Bone marrow (tissue), 2 donors: ENCODE data around the gene BRD7.

Experiments
- DNase-seq, 2 donors: peaks; one replicate each; lab custom pipeline; 2025; lab: John Stamatoyannopoulos, UW

Gene BRD7

GRCh38 chr16:50389900-50390299 lies 21.1 kb upstream of the BRD7 start:
- DNase-seq, result no peak

DNA sequence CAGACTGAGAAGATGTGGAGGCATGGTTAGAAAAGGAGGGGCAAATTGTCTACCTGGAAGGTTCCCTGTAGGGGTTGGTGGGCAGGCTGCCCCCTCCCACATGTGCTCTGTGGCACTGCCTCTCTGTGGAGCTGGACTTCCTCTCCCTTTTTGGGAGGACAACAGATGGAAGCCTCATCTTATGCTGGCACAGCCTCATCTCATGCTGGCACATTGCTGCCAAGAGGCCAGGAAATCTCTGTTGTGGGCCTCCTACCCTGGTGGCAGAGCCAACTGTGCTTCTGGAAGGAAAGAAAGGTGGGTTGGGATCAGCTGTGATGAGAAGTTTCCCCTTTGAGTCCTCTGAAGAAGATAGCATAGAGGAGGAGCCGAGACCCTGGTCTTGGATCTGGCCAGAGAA lies 19.7 kb upstream of the BRD7 start:
- DNase-seq, result no peak

DNA sequence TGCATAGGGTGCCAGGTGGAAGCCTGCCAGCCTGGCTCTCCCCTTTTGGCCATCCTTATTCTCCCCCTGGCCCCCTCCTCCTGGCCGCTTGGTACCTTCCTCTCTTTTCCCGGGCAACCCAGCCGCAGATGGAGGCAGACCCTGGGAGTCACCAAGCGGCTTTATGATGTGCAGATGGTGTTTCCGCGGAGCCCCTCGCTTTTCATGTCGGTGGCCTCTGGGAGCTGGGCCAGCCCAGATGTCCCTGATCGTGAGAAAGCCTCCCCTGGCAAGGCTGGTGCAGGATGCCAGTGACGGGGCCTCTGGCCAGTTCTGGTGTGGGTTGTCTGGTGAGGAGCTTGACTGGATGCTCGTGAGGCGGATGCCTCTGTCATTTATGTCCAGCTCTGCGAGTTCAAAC lies 18.0 kb upstream of the BRD7 start:
- DNase-seq, result no peak

DNA sequence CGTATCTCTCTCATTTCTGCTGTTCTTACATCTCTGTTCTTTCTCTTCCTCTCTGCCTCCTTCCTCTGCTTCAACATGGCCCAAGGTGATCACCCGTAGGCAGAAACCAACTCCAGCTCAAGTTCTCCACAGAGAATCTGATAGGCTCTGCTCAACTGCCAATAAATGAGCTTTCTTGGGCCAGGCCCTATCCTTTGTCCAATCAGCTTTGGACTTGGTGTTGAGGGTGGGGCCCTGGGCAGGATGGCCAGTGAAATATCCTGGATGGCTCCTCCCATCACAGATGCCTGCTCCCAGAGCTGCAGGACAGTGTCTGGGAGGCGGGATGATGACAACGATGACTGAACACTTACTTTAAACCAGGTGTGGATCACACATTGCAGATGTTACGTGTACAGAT lies 17.4 kb upstream of the BRD7 start:
- DNase-seq, result no peak

DNA sequence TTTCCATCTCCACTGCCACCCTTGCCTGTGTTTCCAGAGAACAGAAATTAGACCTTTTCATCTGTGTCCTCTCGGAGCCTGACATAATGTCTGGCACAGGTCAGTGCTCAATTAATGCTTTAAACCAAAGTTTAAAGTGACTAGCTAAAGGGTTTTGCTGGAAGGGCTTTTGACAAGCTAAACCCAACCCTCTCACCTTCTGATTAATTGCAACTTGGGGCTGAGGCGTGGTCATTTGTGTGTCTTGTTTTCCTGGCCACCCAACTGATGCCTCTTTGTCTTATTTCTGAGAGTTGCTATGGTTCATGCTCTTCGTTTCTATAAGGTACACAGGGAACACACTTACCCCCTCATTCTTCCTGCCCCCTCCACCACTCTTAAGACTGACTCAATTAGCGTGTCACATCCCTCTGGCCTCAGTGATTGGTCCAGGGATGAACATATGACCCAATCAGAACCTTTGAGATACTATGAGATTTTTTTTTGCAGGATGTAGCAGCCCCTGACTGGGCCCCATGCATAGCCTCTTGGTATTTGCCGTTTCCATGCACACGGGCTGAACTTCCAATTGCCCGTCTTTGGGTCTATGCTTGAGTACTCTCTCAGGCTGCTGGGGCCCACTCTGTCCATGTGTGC lies 15.8 kb upstream of the BRD7 start:
- no peak for DNase-seq

DNA sequence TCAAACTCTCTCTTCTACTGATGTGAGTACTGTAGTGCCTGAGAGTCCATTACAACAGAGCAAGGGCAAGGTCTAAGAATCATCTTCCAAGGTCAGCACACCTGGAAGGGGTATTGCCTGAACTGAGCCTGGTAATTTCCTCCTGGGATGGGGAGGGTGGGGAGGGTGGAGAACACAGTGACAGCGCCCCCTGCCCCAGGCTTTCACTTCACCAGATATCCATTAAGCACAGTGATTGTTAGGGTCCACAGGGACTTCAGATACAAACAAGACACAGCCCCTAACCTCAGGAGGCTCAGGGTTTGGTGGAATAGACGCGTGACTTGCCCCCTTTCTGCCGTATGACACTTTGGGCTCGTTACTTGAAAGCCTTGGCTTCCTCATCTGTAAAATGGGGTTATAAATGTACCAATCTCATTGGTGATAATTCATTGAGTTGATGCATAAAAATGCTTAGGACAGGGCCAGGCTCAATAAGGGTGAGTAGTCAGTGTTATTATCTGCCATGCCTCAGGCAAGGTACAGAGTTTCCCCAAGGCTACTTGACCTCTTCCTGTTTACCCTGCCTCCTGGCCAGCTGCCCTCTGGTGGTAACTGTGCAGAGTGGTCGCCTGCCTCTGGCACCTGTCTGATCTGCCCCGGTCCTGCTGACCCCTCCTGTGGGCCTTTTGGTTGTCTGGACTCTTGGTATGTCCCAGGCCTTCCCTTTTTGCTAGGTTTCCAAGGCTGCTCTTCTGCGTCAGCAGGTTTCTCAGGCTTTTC lies 13.1 kb upstream of the BRD7 start:
- no peak for DNase-seq

GRCh38 chr16:50378417-50378816 lies 9.6 kb upstream of the BRD7 start:
- DNase-seq, result no peak

DNA sequence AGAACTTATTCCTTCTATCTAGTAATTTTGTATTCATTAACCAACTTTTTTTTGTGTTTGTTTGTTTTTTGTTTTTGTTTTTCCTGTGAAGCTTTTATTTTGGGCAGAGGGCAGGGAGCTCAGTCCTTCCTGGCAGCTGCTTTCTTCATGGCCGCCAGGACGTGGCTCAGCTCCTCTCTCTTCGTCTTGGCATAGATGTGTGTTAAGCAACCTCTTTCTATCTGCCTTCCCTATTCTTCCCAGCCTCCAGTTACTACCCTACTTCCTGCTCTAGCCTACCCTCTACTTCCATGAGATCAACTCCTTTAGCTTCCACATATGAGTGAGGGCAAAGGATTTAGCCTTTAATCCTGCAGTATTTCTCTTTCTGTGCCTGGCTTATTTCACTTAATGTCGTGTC lies 8.2 kb upstream of the BRD7 start:
- DNase-seq, result no peak

GRCh38 chr16:50373780-50374179 lies 5.0 kb upstream of the BRD7 start:
- no peak for DNase-seq

GRCh38 chr16:50373345-50373701 lies 4.5 kb upstream of the BRD7 start:
- no peak for DNase-seq

- DNase-seq, result no peak
These were observed 4.0 kb upstream of the BRD7 start for GRCh38 chr16:50372611-50373344.

DNA sequence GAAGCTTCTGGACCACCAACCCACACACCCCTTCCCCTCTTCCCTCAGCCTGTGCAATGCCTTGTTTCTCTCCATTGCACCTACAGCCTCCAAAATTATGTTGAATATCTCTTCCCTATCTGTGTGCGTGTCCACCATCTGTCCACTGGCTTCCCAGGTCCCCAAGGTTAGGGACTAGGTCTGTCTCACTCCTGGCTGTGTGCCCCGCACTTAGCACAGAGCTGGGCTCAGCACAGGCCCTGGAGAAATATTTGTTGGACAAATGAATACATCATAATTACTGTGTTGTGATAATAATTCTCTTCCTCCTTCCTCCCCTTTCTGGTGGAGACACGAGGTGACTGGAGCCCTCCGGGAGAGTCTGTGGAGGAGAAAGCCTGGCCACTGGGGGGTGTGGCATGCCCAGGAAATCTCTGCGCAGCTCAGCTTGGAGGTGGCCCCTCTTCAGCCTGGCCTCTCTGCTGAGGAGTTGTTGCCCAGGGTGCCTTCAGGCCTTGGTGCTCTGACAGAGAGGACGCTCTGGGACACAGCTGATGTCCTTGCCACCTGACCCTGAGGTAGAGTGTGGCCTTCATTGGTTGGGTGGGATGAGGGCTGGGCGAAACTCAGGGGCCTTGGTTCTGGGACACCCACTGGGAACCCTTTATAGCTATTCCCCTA lies 3.3 kb upstream of the BRD7 start:
- DNase-seq, result no peak

DNA sequence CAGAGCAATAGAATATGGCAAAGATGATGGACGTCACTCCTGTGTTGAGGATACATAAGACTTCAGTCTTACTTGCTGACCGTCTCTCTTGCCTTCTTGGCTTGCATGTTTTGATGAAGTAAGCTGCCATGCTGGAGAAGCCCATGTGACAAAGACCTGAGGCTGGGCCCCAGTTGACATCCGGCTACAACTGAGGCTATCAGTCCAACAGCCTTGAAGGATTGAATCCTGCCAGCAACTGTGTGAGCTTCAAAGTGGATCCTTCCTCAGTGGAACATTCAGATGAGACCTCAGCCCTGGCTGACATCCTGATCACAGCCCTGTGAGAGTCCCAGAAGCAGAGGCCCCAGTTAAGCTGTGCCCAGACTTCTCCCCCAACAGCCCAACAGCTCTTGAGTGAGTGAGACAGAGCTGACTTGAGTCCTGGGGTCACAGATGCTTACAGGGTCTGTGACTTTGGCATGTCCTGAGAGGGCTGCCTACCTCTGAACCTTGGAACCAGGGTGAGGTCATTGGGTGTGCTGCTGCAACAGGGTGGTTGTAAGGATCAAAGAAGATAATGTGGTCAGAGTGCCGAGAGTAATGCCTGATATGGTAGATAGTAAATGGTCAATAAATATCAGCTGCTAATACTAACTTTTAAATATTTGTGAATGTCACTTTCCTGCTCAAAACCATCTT lies 2.4 kb upstream of the BRD7 start:
- DNase-seq, result no peak

- peak in 1 of 2 donors; percentile 36 for DNase-seq
These were observed 481 bp upstream of the BRD7 start for GRCh38 chr16:50369133-50369804.

DNA sequence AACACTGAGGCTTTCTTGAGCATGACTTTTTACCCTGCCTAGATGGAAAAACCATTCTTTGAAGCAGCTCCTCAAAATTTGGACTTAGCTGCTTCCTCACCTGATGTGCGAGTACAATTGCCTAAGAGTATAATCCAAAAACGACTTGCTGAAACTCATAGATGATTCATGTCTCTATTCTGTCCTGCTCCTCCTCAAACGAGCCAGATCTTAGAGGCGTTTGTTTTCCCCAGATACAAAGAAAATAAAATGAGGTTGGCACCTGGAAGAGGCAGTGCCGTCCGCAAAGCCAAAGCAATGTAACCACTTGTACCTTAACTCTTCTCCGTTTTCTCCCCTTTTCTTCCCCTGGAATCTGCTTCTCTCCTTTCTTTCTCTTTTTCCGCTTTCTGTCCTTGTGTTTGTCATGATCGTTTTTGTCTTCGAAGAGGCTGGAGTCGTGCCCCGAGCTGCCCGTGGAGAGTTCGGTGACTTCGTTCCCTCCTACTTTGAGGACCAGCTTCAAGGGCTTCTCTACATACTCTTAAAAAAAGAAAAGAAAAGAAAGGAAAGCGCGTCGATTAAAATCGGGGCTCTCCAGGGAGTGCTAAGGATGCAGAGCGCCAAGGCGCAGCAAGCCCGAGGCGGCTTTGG lies 895 bp downstream of the BRD7 start:
- DNase-seq, result no peak

DNA sequence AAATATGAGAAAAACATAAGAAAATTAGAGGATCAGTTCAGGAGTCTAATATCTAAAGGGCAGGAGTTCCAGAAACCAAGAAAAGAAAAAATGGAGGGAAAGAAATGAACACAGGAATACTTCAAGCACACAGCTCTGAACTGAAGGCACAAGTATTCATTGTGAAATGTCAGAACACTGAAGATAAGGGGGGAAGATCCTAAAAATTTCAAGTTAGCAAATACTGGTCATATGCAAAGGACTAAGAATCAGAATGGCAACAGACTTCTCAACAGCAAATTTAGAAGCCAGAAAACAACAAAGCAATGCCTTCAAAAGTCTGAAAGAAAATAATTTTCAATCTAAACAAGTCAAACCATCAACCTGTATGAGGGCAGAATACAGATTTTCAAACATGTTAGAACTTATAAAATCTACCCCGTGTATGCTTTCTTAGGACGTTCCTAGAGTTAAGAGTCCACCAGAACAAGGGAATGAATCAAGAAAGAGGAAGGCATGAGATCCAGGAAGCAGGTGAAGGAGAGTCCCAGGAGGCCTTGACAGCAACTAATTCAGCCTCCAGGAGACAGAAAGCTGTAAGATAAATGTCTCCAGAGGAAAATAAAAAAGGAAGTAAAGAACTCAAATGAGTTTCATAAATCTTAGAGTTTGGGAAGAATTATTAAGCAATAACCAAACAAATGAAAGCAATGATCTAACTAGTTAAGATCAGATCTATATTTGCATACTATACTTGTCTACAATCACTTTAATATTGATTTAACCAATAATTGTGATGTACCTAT lies 2.8 kb downstream of the BRD7 start:
- DNase-seq, result peak in 1 of 2 donors; percentile 16

- DNase-seq, result no peak
These were observed 5.1 kb downstream of the BRD7 start for GRCh38 chr16:50363656-50364055.

- no peak for DNase-seq
These were observed 8.0 kb downstream of the BRD7 start for GRCh38 chr16:50360779-50361178.

DNA sequence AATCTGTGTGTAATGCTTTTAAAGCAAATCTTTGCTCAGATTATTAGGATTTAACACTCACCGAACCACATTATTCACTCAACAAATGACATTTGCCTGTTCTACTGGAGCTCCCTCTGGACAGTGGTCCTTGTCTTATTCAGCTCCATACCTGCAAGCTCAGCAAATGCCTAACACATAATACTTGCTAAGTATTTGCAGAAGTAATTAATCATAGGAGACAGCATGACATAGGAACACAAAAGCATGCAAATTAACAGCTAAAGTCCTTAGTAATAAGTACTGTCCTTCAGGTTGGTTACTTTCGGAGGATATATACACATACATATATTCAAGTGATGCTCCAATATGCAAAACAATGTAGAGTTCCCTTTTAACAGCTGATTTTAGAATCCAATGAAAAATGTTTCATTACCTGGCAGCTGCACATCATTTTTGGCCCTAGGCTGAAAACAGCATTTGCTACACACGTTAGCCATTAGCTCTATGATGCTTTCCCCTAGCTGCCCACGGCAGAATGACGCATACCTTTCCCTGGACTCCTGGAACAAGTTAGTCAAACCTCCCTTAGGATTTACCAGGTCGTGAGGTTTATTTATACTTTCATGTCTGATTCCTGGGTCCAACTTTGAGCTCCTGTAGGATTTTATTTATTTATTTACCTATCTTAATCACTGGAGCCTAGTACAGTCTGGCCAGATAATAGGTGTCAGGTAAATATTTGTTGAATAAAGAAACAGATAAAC lies 8.6 kb downstream of the BRD7 start:
- no peak for DNase-seq

GRCh38 chr16:50359626-50360025 lies 9.2 kb downstream of the BRD7 start:
- DNase-seq, result no peak
